Endothelial cell of umbilical vein (primary cell): Measurements from ENCODE around the gene PPARD.

Source experiments
- JUN ChIP-seq: IDR thresholded peaks from 2 replicates; pipeline ENCODE4 v1.6.1; 2011; ENCODE audit warnings: borderline replicate concordance, low read depth; ENCODE audit not compliant: insufficient read length, insufficient read depth
- POLR2A ChIP-seq: IDR thresholded peaks from 2 replicates; pipeline ENCODE4 v1.6.1; 2012; ENCODE audit warnings: low read depth, mild to moderate bottlenecking, control low read depth, low read length
- POLR2AphosphoS5 ChIP-seq: IDR thresholded peaks from 2 replicates; pipeline ENCODE4 v1.6.1; 2012; ENCODE audit warnings: low read depth, mild to moderate bottlenecking, control low read depth, low read length, moderate library complexity; ENCODE audit not compliant: insufficient read depth
- TF ChIP-seq, protein P1 (sequence below), 2 donors: IDR thresholded peaks; 1 replicate in 1 of 2; 2 replicates in 1 of 2; pipeline ENCODE4 v1.5.1; 2011; ENCODE audit warnings: low read length in 2 of 2, mild to moderate bottlenecking in 2 of 2, moderate library complexity in 2 of 2, control low read depth in 1 of 2, inconsistent platforms in 1 of 2, low read depth in 1 of 2; ENCODE audit not compliant: insufficient read depth in 1 of 2; ENCODE audit errors: extremely low read depth in 1 of 2

DNA sequence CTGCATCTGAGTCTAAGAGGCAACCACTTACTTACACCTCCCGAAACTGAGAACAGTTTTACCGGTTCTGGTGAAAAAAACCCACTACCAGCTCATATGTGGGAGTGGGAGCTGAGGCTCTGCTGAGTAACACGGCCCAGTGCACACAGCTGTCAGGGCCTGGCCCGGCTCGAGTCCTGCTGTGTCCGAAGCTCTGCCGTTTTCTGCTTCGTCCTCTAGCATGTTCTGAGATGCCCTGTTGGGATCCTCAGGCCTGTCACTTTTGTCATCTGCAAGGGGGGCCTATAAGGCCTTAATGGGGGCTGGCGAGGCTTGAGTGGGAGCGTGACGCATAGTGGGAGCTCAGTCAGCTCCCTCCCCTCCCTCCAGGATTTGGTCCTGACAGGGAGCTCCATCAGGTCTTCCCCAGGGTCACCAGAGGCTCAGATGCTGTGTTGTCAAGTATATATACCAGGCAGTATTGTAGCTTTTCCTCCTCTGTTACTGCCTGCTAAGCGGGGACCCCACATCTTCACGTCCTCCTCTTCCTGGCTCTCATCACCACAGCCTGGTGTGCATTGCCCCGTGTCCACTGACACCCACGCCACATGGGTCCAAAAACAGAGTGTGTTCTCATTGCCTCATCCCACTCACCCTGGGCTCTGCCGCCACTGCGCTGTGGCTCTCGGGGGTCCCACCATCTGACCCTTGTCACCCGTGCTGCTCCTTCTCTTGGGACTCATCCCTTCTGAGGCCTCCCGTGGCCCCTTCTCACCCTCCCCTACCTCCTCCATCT is 64.5 kb downstream of the PPARD start:
- TF ChIP-seq, protein P1, sequence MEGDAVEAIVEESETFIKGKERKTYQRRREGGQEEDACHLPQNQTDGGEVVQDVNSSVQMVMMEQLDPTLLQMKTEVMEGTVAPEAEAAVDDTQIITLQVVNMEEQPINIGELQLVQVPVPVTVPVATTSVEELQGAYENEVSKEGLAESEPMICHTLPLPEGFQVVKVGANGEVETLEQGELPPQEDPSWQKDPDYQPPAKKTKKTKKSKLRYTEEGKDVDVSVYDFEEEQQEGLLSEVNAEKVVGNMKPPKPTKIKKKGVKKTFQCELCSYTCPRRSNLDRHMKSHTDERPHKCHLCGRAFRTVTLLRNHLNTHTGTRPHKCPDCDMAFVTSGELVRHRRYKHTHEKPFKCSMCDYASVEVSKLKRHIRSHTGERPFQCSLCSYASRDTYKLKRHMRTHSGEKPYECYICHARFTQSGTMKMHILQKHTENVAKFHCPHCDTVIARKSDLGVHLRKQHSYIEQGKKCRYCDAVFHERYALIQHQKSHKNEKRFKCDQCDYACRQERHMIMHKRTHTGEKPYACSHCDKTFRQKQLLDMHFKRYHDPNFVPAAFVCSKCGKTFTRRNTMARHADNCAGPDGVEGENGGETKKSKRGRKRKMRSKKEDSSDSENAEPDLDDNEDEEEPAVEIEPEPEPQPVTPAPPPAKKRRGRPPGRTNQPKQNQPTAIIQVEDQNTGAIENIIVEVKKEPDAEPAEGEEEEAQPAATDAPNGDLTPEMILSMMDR (IDR thresholded peaks at IDR 0.05; ENCODE audit: extremely low read depth in 1 of 2, insufficient read depth in 1 of 2, low read depth in 1 of 2, low read length in 2 of 2): no peak
- TF ChIP-seq JUN (no peak), POLR2AphosphoS5 (no peak), POLR2A (no peak)
